HG03045 (cell line): ENCODE results near the gene DMD.
"Not testable (repeated sequence)": the region's sequence is repeated elsewhere in the genome, so short reads cannot be mapped to it uniquely, and the experiment has no call there.

Experiments
- ATAC-seq: cut with Tn5 transposase; IDR thresholded peaks from one replicate; pipeline ENCODE4 v1.9.1; 2021; ENCODE audit warnings: mild to moderate bottlenecking, moderate library complexity; ENCODE audit not compliant: unreplicated experiment

The DMD gene

DNA sequence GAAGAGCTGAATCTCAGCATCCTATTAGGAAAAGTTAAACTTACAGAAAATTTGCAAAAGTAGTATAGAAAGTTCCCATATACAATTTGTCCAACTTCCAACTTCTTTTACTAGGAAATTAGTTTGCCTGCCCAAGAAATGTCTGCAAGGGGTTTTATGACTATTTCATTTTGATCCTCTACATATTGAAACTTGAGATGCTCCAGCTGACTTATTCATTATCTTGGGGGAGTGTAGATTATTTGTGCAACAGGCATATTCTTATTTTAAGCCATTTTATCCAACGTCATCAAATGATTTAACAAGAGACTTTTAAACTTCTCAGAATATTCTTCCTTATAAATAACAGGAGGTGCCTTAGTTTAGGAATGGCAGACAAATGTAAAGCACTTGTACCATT is 1822.4 kb downstream of the DMD start:
- ATAC-seq: no peak

- no peak for ATAC-seq
Observed at GRCh38 chrX:31384471-31384870, 1826.9 kb downstream of the DMD start.

- no peak for ATAC-seq
Observed at GRCh38 chrX:31383991-31384390, 1827.4 kb downstream of the DMD start.

DNA sequence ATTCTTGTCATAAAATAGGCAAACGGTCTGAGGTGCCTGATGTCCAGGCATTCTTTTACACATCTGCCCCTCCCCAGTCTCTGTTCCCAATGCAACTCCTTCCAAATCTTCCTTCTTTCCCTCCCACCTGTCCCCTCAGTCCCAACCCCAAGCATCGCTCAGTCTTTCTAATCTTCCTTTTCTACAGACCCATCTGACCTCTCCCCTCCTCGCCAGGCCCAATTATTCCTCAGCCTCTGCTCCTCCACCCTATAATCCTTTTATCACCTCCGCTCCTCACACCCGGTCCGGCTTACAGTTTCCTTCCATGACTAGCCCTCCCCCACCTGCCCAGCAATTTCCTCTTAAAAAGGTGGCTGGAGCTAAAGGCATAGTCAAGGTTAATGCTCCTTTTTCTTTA is 1832.4 kb downstream of the DMD start:
- ATAC-seq: not testable (repeated sequence)

GRCh38 chrX:31377821-31378220 is 1833.5 kb downstream of the DMD start:
- ATAC-seq: not testable (repeated sequence)

GRCh38 chrX:31376408-31377022 is 1834.8 kb downstream of the DMD start:
- ATAC-seq: no peak

DNA sequence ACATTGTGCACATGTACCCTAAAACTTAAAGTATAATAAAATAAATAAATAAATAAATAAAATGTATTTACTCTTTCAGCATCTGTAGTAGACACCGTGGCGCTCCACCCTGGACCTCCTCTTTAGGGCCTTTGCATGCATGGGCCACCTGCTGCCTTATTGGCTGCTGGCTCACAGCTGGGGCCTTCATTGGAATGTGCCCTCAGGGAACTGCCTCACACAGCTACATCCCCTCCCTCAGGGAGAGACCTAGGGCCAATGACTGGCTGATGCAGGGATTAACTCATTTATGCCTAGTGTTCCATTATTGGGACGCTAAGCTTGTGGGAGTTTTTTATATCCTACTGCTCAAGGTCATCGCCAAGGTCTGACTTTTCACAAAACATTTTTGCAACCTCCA is 1836.6 kb downstream of the DMD start:
- ATAC-seq: no peak

DNA sequence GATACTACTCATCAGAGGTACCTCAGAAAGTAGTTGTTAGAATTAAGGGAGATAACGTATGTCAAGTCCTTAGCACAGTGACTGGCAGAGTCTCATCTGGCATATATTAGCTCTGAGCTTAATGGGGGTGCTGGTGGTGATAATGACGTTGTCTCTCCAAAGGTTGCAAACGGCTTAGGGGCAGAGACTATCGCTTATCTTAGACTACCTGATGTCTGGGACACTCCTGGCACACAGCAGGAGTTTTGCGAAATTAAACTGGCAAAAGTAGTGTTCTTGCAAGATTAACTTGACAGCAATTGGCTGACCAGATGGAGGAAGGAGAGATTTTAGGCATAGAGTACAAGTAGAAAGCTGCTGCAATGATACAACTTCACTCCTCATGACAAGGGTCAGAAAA is 1839.4 kb downstream of the DMD start:
- ATAC-seq: no peak

DNA sequence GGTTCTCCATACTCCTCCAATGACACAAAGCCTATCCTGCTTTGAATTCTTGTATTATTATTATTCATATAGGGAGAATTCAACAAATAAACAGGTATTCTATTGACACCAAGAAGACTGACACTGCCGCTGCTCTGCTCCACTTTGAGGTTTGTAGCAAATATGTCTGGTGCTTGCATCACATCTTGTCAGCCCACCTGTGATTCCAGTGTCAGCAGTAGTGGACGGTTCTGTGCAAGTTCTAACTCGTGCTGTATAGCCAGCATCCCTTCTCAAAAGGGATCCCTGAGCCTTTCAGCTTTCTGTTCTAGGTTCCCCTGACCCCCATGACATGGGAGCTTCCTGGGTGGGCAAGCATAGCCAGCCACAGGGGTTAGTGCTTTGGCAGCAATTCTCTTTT is 1843.5 kb downstream of the DMD start:
- no peak for ATAC-seq

GRCh38 chrX:31366041-31366440 is 1845.3 kb downstream of the DMD start:
- no peak for ATAC-seq

GRCh38 chrX:31356275-31357212 is 1854.8 kb downstream of the DMD start:
- no peak for ATAC-seq

- ATAC-seq: no peak
Observed at GRCh38 chrX:31355206-31355955, 1856.0 kb downstream of the DMD start.

DNA sequence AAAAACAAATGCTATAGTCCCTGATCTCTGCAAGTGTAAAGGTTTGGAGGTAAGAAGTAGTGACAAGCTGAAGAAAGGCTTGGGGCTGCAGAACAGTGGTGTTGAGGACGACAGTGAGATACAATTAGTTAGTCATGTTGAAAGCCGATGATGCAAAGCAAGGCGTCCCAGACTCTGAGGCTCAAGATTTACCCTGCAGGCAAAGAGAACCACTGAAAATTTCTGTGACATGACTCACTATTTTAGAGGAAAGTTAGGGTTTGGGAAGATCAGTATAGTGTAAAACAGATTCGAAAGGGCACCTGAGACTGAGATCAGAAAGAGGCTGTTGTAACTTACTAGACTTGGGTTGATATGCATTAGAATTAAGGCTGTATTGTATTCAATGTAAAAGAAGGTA is 1858.3 kb downstream of the DMD start:
- ATAC-seq: no peak

DNA sequence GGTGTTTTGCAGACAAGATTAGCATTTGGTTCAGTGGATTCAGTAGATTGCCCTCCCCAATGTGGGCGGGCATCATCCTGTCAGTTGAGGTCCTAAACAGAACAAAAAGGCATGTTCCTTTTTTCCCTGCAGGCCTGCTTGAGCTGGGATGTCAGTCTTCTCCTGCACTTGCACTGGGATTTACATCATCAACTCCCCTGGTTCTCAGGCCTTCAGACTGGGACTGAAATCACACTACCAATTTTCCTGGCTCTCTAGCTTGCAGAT is 1860.6 kb downstream of the DMD start:
- ATAC-seq: no peak

GRCh38 chrX:31349515-31349914 is 1861.8 kb downstream of the DMD start:
- ATAC-seq: no peak

DNA sequence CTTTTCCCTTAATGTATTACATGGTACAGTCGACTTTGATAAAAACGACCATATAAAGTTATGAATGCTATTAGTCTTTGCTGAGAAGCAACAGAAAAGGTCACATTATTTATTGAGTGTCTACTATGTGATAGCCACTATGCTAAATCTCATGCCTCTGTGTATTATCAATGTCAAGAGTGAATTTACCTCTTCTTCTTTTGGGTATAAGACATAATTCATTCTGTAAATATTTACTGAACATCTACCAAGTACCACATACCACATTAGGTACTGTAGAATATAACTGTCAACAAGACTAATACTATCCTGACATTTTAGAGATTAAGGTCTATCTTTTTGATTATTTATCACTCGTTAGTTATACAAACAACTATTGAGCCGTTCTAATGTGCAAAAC is 1870.8 kb downstream of the DMD start:
- ATAC-seq: no peak

DNA sequence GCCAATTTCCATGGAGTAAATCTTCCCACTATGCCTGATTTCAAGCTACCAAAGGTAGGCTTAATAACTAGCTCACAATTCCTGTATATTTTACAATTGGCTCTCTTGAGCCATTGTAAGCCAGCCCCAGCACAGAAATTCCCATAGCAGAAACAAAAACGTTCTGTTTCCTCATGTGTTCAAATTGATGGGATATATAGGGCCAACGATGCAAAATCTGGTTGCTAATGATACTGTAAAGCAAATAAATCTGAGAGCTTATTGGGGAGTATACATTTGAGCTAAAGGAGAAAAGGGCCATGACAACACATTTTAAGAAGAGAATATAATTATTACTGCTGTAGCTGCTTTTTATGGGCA is 1872.4 kb downstream of the DMD start:
- no peak for ATAC-seq

DNA sequence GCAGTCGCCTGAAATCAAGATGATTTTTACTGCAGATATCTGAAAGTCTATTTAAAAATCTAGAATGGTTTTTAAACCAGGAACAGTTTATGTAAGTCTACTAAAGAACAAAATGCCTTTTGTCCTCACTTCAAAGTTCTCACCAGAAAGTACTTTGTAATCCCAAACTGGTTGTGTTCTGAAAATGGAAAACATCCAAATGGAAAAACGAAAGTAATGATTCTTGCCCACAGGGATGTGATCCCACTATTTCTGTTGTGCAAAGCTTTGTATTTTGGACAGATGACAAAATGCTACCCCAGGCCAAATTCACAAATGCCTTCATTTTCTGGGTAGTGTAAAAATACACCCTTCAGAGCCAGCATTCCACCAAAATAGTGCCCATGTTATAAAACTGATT is 1874.0 kb downstream of the DMD start:
- no peak for ATAC-seq

DNA sequence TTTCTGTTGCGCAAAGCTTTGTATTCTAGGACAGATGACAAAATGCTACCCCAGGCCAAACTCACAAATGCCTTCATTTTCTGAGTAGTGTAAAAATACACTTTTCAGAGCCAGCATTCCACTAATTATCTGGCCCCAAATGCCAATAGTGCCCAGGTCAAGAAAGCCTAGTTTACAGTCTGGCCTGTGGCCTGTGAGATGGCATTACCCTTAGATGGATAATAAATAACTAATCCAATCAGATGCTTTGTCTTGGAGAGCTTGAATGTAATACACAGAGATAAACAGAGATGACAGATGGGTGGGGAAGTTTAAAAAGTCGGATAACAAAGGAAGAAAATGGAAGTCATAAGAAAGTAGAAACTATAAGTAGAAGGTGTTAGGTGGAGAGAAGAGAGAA is 1874.9 kb downstream of the DMD start:
- ATAC-seq: no peak

DNA sequence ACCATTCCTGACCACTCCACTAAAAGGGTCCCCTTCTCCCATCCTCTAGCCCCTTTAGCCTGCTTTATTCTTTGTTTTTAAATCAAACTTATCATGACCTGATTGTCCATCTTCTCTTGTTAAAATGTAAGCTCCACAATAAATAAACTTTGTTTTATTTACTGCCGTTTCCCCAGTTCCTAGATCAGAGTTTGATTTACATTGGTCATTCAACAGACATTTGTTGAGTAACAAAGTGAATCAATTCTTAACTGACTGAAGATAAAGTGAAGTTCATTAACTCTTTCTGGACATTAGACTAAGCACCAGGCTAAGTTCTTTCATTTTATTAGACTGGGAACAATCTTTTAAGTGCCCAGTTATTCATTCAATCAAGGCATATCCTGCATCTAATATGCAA is 1876.4 kb downstream of the DMD start:
- no peak for ATAC-seq

GRCh38 chrX:31333165-31333831 is 1878.1 kb downstream of the DMD start:
- no peak for ATAC-seq

DNA sequence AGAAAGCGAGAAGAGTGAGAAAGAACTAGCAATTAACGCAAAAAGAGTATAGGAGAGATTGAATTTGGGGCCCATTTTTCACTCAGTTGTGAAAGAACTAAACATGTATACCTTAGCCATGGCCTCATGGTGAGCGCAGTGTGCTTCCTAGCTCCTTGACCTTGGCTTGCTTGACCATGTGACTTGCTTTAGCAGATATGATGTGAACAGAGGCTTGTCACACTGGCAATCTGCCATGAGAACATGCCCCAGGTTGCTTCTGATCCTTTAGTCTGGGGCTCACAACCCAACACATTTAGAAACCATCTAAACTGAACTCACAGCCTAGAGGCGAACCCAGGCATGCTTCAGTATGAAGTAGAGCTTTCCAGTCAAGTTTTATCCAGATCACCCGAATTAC is 1879.4 kb downstream of the DMD start:
- ATAC-seq: no peak
